ENCODE results near the gene GCG.

GRCh38 chr2:162172802-162173370 is 20.8 kb upstream of the GCG start:
- TF ChIP-seq L3MBTL2 (conservative IDR thresholded peaks at IDR 0.05) (no peak), BHLHE40 (IDR thresholded peaks at IDR 0.05; ENCODE audit: borderline replicate concordance) (no peak), ELF4 (IDR thresholded peaks at IDR 0.05) (no peak), SUZ12 (IDR thresholded peaks at IDR 0.05) (no peak), ARNT (IDR thresholded peaks at IDR 0.05) (no peak), ZNF384 (IDR thresholded peaks at IDR 0.05) (no peak), CTBP1 (IDR thresholded peaks at IDR 0.05; ENCODE audit: borderline replicate concordance) (no peak), FOXK2 (IDR thresholded peaks at IDR 0.05) (no peak), NFRKB (IDR thresholded peaks at IDR 0.05) (no peak), FOXA1 (IDR thresholded peaks at IDR 0.05) (no peak), PKNOX1 (IDR thresholded peaks at IDR 0.05) (no peak), FOXM1 (IDR thresholded peaks at IDR 0.05; ENCODE audit: borderline replicate concordance) (no peak), SP1 (IDR thresholded peaks at IDR 0.05) (no peak), HDGF (IDR thresholded peaks at IDR 0.05; ENCODE audit: borderline replicate concordance) (no peak)

Data from HEK293T (cell line).